Measurements from ENCODE around the gene CASKIN1.

- TF ChIP-seq CTCF (IDR thresholded peaks at IDR 0.05) (no peak), POLR2A (IDR thresholded peaks at IDR 0.05) (no peak)
Observed at GRCh38 chr16:2226245-2226793, 29.9 kb upstream of the CASKIN1 start.
